ENCODE results near the gene TAAR8.
"Not testable (repeated sequence)": the region's sequence is repeated elsewhere in the genome, so short reads cannot be mapped to it uniquely, and the experiment has no call there.

DNA sequence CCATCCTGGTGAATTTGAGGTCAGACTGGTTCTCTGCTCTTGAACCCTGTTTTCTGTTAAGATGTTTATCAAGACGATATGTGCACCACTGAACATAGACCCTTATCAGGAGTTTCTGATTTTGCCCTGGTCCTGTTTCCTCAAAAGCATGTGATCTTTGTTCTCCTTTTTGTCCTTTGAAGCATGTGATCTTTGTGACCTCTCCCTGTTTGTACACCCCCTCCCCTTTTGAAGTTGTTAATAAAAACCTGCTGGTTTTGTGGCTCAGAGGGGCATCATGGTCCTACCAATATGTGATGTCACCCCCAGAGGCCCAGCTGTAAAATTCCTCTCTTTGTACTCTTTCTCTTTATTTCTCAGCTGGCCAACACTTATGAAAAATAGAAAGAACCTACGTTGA is 17.9 kb upstream of the TAAR8 start:
- TF ChIP-seq ARNTL (CRISPR knock-in tag; IDR thresholded peaks at IDR 0.05; ENCODE audit: borderline replicate concordance, low read depth); ZNF8 (CRISPR knock-in tag; IDR thresholded peaks at IDR 0.05); OSR1 (CRISPR knock-in tag; IDR thresholded peaks at IDR 0.05); TOX (CRISPR knock-in tag; IDR thresholded peaks at IDR 0.05; ENCODE audit: borderline replicate concordance); ZNF565 (CRISPR knock-in tag; conservative IDR thresholded peaks at IDR 0.05; ENCODE audit: low read depth); TCF4 (CRISPR knock-in tag; IDR thresholded peaks at IDR 0.05; ENCODE audit: borderline replicate concordance): not testable (repeated sequence)
